SK-N-SH (cell line): ENCODE measurements around the gene CD93. TPM values are rescaled to one million over a fixed set of nuclear protein-coding genes. Genes with fewer than 3 reads are reported as not detected.

ENCODE experiments used
- CTCF ChIA-PET: fragments of 300-600, 350-600 bp; formaldehyde crosslinking; extraction: SDS; loops from one replicate; lab custom pipeline; 2021; lab: Yijun Ruan, JAX
- POLR2A ChIA-PET: fragments of 350-600 bp; sonication (Branson Sonifier 250); formaldehyde crosslinking; extraction: SDS; loops from one replicate; lab custom pipeline; 2020; ENCODE audit warnings: antibody characterized with exemption, inconsistent platforms; lab: Yijun Ruan, JAX
- DNase-seq: peaks from one replicate; pipeline ENCODE4 v3.0.0; 2012
- H2AFZ ChIP-seq: fragments of 200-600 bp; sonication (generic); 2 replicates; pipeline ENCODE4 v1.8.1; 2016; ENCODE audit warnings: antibody characterized with exemption, mild to moderate bottlenecking, low read depth
- H3F3A ChIP-seq: fragments of 200-600 bp; sonication (generic); replicated peaks from 2 replicates; pipeline ENCODE3; 2016; ENCODE audit warnings: antibody characterized with exemption, mild to moderate bottlenecking; ENCODE audit not compliant: insufficient read depth
- H3K27ac ChIP-seq, 2 experiments: fragments of 200-500 bp in 1 of 2; fragments of 200-600 bp in 1 of 2; sonication (Bioruptor generic) in 1 of 2; sonication (generic), shearing (Covaris generic) in 1 of 2; 2 replicates each; pipeline versions ENCODE4 v1.5.1 to v1.6.1; 2014 to 2016; ENCODE audit warnings: low read depth in 2 of 2, inconsistent platforms in 1 of 2, low read length in 1 of 2, mild to moderate bottlenecking in 1 of 2, mixed read lengths in 1 of 2
- H3K27me3 ChIP-seq: fragments of 200-600 bp; sonication (generic), shearing (Covaris generic); 2 replicates; pipeline ENCODE4 v1.6.1; 2016; ENCODE audit warnings: mixed run types; ENCODE audit not compliant: insufficient read depth
- H3K36me3 ChIP-seq, 2 experiments: fragments of 200-500 bp in 1 of 2; fragments of 200-600 bp in 1 of 2; sonication (Bioruptor generic) in 1 of 2; sonication (generic) in 1 of 2; replicated peaks in 1 of 2; 2 replicates each; pipeline versions ENCODE3 to v1.5.1; 2014 to 2016; ENCODE audit warnings: low read length in 1 of 2, mild to moderate bottlenecking in 1 of 2; ENCODE audit not compliant: insufficient read depth in 2 of 2, control insufficient read depth in 1 of 2
- H3K4me1 ChIP-seq, 2 experiments: fragments of 200-500 bp in 1 of 2; fragments of 200-600 bp in 1 of 2; sonication (Bioruptor generic) in 1 of 2; sonication (generic), shearing (Covaris generic) in 1 of 2; 2 replicates each; pipeline versions ENCODE4 v1.5.1 to v1.6.1; 2014 to 2016; ENCODE audit warnings: low read depth in 1 of 2, low read length in 1 of 2, mixed run types in 1 of 2; ENCODE audit not compliant: insufficient read depth in 2 of 2, control insufficient read depth in 1 of 2
- H3K4me2 ChIP-seq: fragments of 200-600 bp; sonication (generic), shearing (Covaris generic); 2 replicates; pipeline ENCODE4 v1.6.1; 2017; ENCODE audit warnings: mixed run types
- H3K4me3 ChIP-seq, 2 experiments: fragments of 200-500 bp in 1 of 2; fragments of 200-600 bp in 1 of 2; sonication (Bioruptor generic) in 1 of 2; sonication (generic), shearing (Covaris generic) in 1 of 2; 2 replicates each; pipeline versions ENCODE4 v1.5.1 to v1.8.1; 2014 to 2016; ENCODE audit warnings: low read depth in 2 of 2, inconsistent platforms in 1 of 2, low read length in 1 of 2, mild to moderate bottlenecking in 1 of 2, mixed read lengths in 1 of 2, moderate library complexity in 1 of 2
- H3K79me2 ChIP-seq: fragments of 200-600 bp; sonication (generic); 2 replicates; pipeline ENCODE4 v1.8.1; 2017; ENCODE audit warnings: mild to moderate bottlenecking; ENCODE audit not compliant: insufficient read depth
- H3K9ac ChIP-seq: fragments of 200-600 bp; sonication (generic); 2 replicates; pipeline ENCODE4 v1.6.1; 2017; ENCODE audit warnings: mixed run types
- H3K9me2 ChIP-seq: fragments of 200-600 bp; sonication (generic); 2 replicates; pipeline ENCODE4 v1.6.1; 2017; ENCODE audit warnings: mixed run types
- H3K9me3 ChIP-seq: fragments of 200-600 bp; sonication (generic); 2 replicates; pipeline ENCODE4 v1.6.1; 2017; ENCODE audit warnings: mixed run types, mild to moderate bottlenecking, moderate library complexity
- H4K20me1 ChIP-seq: fragments of 200-600 bp; sonication (generic); 2 replicates; pipeline ENCODE4 v1.6.1; 2017; ENCODE audit warnings: mild to moderate bottlenecking, mixed run types; ENCODE audit not compliant: insufficient read depth
- ELF1 ChIP-seq: IDR thresholded peaks from 2 replicates; pipeline ENCODE4 v1.4.0; 2012
- FOXJ3 ChIP-seq: sonication (generic); formaldehyde crosslinking; IDR thresholded peaks from 2 replicates; pipeline ENCODE4 v1.5.1; 2020; ENCODE audit warnings: mild to moderate bottlenecking, missing genetic modification reagents
- NFIC ChIP-seq: IDR thresholded peaks from 2 replicates; pipeline ENCODE4 v1.4.0; 2012; ENCODE audit warnings: borderline replicate concordance
- RAD21 ChIP-seq: IDR thresholded peaks from 2 replicates; pipeline ENCODE4 v1.6.1; 2012; ENCODE audit warnings: mild to moderate bottlenecking, low read length
- RFX5 ChIP-seq: IDR thresholded peaks from 2 replicates; pipeline ENCODE4 v1.6.1; 2012; ENCODE audit warnings: mild to moderate bottlenecking, improper control_type of control experiment, low read length
- SMC3 ChIP-seq: IDR thresholded peaks from 2 replicates; pipeline ENCODE4 v1.6.1; 2012; ENCODE audit warnings: low read depth, low read length, improper control_type of control experiment
- TCF12 ChIP-seq: IDR thresholded peaks from 2 replicates; pipeline ENCODE4 v1.4.0; 2012
- TEAD4 ChIP-seq: IDR thresholded peaks from 2 replicates; pipeline ENCODE4 v1.4.0; 2012; ENCODE audit warnings: mild to moderate bottlenecking, borderline replicate concordance; ENCODE audit not compliant: insufficient read depth
- YY1 ChIP-seq: IDR thresholded peaks from 2 replicates; pipeline ENCODE4 v1.4.0; 2012; ENCODE audit warnings: low read depth, mild to moderate bottlenecking
- WGBS: methylation state at CpG from one replicate; pipeline ENCODE4 v1.1.6; 2017; ENCODE audit warnings: low lambda C conversion rate; 5-methylcytosine and 5-hydroxymethylcytosine counted together
- polyA plus RNA-seq, 3 experiments: library from polyadenylated mRNA; depleted of rRNA; stranded (reverse); fragments of >200 nt; gene quantifications; 2 replicates each; pipeline ENCODE4 v1.2.3, GENCODE V29; 2012
- TF ChIP-seq, protein P1 (sequence below): fragments of 150-350 bp; IDR thresholded peaks from 2 replicates; pipeline ENCODE4 v1.6.1; 2017; ENCODE audit warnings: antibody characterized with exemption, low read length, low read depth, borderline replicate concordance
- TF ChIP-seq, protein P2 (sequence below): IDR thresholded peaks from 2 replicates; pipeline ENCODE4 v1.6.1; 2012; ENCODE audit warnings: mild to moderate bottlenecking, low read depth, low read length, moderate library complexity

CD93 gene, protein sequence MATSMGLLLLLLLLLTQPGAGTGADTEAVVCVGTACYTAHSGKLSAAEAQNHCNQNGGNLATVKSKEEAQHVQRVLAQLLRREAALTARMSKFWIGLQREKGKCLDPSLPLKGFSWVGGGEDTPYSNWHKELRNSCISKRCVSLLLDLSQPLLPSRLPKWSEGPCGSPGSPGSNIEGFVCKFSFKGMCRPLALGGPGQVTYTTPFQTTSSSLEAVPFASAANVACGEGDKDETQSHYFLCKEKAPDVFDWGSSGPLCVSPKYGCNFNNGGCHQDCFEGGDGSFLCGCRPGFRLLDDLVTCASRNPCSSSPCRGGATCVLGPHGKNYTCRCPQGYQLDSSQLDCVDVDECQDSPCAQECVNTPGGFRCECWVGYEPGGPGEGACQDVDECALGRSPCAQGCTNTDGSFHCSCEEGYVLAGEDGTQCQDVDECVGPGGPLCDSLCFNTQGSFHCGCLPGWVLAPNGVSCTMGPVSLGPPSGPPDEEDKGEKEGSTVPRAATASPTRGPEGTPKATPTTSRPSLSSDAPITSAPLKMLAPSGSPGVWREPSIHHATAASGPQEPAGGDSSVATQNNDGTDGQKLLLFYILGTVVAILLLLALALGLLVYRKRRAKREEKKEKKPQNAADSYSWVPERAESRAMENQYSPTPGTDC
- 0.02 and 0.03 TPM in 2 replicates for polyA plus RNA-seq (2012; rRNA removed)
- polyA plus RNA-seq (2012; cell fraction: cytosol; rRNA removed) = 0.01 TPM in 2 replicates
- polyA plus RNA-seq (2012; cell fraction: nucleus; rRNA removed) = 0.01 TPM in 2 replicates

DNA sequence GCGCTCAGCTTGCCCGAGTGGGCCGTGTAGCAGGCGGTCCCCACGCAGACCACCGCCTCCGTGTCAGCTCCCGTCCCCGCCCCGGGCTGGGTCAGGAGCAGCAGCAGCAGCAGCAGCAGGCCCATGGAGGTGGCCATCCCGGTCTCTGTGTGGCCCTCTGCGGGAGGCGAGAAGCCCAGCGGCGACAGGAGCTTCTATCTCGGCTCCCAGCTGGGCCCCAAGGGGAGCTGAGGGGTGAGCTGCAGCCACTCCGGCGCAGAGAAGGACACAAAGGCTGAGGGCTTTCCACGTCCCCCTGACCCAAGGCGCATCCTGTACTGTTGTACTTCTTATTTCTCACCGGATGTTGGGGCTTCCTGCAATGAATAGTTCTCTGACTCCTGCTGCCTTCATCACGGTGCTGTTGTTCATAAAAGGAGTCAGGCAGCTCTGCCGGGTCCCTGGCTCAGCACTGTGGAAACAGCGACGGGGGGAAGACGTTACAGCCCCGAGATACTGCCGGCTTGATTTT is at the start of gene CD93:
Gene CD93, minus strand, starts transcription at position 269 of the 511 bp plus-strand sequence. Its CDS starts 132 bp downstream, at position 137.
- Histone ChIP-seq H3K79me2 (no peaks in the 10 kb centered on the region), H3K9me3 (no peaks in the 10 kb centered on the region), H3K4me3 (no peak within 1 kb of the TSS), H3F3A (no peaks in the 10 kb centered on the region), H3K4me1 (no peaks in the 10 kb centered on the region), H2AFZ (no peak within 1 kb of the TSS), H3K4me2 (no peak within 1 kb of the TSS), H3K27ac (no peak within 1 kb of the TSS), H4K20me1 (no peaks in the 10 kb centered on the region), H3K9me2 (no peaks in the 10 kb centered on the region), H3K27me3 (peaks cover 54% of the 10 kb centered on the region), H3K9ac (no peak within 1 kb of the TSS), H3K36me3 (no peaks in the 10 kb centered on the region)
- TF ChIP-seq, protein P1, sequence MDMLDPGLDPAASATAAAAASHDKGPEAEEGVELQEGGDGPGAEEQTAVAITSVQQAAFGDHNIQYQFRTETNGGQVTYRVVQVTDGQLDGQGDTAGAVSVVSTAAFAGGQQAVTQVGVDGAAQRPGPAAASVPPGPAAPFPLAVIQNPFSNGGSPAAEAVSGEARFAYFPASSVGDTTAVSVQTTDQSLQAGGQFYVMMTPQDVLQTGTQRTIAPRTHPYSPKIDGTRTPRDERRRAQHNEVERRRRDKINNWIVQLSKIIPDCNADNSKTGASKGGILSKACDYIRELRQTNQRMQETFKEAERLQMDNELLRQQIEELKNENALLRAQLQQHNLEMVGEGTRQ = no peak
- TF ChIP-seq FOXJ3 (CRISPR knock-in tag) = no peak
- TF ChIP-seq SMC3 = no peak
- 43% methylated on average over 15 of the region's 28 CpGs for WGBS
- no peak for DNase-seq
- ChIA-PET POLR2A (no interaction called here), CTCF (no interaction called here)

DNA sequence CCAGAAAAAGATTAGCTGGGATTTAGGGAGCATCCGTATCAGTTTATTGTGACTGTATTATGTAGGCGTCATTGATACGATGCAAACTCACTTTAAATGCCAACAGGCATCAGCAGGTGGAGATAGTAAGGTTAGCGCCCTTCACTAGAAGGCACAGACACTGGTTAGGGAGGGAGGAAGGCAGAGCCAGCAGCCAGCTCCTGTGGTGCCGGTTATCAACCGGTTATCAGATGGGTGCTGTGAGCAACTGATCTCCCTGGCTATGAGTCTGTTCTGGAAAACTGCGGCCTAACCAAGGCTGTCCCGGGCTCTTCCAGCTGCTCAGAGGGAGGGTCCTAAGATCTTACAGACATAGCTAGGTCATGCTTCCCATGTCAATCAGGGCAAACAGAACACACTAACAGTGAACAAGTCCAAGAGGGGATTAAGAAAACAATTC is 47.5 kb upstream of the CD93 start:
- Histone ChIP-seq H2AFZ (no peak overlapping the region), H3K27me3 (no peaks in the 10 kb centered on the region)
- TF ChIP-seq TEAD4 (no peak), NFIC (no peak), YY1 (no peak), ELF1 (no peak), RFX5 (no peak), TCF12 (no peak), RAD21 (no peak), FOXJ3 (CRISPR knock-in tag) (no peak)
- TF ChIP-seq, protein P2, sequence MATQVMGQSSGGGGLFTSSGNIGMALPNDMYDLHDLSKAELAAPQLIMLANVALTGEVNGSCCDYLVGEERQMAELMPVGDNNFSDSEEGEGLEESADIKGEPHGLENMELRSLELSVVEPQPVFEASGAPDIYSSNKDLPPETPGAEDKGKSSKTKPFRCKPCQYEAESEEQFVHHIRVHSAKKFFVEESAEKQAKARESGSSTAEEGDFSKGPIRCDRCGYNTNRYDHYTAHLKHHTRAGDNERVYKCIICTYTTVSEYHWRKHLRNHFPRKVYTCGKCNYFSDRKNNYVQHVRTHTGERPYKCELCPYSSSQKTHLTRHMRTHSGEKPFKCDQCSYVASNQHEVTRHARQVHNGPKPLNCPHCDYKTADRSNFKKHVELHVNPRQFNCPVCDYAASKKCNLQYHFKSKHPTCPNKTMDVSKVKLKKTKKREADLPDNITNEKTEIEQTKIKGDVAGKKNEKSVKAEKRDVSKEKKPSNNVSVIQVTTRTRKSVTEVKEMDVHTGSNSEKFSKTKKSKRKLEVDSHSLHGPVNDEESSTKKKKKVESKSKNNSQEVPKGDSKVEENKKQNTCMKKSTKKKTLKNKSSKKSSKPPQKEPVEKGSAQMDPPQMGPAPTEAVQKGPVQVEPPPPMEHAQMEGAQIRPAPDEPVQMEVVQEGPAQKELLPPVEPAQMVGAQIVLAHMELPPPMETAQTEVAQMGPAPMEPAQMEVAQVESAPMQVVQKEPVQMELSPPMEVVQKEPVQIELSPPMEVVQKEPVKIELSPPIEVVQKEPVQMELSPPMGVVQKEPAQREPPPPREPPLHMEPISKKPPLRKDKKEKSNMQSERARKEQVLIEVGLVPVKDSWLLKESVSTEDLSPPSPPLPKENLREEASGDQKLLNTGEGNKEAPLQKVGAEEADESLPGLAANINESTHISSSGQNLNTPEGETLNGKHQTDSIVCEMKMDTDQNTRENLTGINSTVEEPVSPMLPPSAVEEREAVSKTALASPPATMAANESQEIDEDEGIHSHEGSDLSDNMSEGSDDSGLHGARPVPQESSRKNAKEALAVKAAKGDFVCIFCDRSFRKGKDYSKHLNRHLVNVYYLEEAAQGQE = no peak

More for the DNA sequence above, 47.5 kb upstream of the CD93 start:
- Histone ChIP-seq H4K20me1 (no peaks in the 10 kb centered on the region), H3K4me2 (no peak overlapping the region), H3K27ac (no peak overlapping the region), H3K79me2 (no peaks in the 10 kb centered on the region), H3K36me3 (no peaks in the 10 kb centered on the region), H3K9me2 (no peaks in the 10 kb centered on the region), H3K4me1 (no peaks in the 10 kb centered on the region), H3K9me3 (no peaks in the 10 kb centered on the region), H3K9ac (no peak overlapping the region), H3F3A (no peaks in the 10 kb centered on the region), H3K4me3 (no peak overlapping the region)
- WGBS = 66% methylated on average over 8 of the region's 8 CpGs
- DNase-seq = no peak
- ChIA-PET CTCF (no interaction called here), POLR2A (no interaction called here)
